B cell (primary cell): ENCODE measurements around the gene ABLIM3. TPM values are rescaled to one million over a fixed set of nuclear protein-coding genes. Genes with fewer than 3 reads are reported as not detected.

Experiments
- ATAC-seq: fragments of 200-7000 bp; cut with Tn5 transposase; one replicate; pipeline ENCODE4 v1.10.0; 2021; ENCODE audit warnings: low read depth, mild to moderate bottlenecking, moderate number of reproducible peaks, moderate library complexity
- CTCF ChIA-PET: fragments of 350-600 bp; sonication (Branson Sonifier 250); formaldehyde crosslinking; loops from one replicate; lab custom pipeline; 2021; ENCODE audit warnings: antibody characterized with exemption, inconsistent platforms; lab: Charles Lee
- POLR2A ChIA-PET: fragments of 350-600 bp; sonication (Branson Sonifier 250); formaldehyde crosslinking; loops from one replicate; lab custom pipeline; 2021; ENCODE audit warnings: antibody characterized with exemption; lab: Charles Lee
- DNase-seq: peaks from one replicate; pipeline ENCODE4 v3.0.0; 2013
- H2AFZ ChIP-seq: 2 replicates; pipeline ENCODE4 v1.6.1; 2012; ENCODE audit warnings: mild to moderate bottlenecking, low read depth, low read length; ENCODE audit not compliant: insufficient read depth, poor library complexity, severe bottlenecking
- H3K27ac ChIP-seq, 2 donors: 1 replicate in 1 of 2; 2 replicates in 1 of 2; pipeline ENCODE4 v1.5.1; 2012 to 2013; ENCODE audit warnings: low read length in 2 of 2, mild to moderate bottlenecking in 2 of 2, moderate library complexity in 1 of 2
- H3K27me3 ChIP-seq, 4 experiments: fragments of 200-600 bp in 1 of 4; sonication (generic) in 1 of 4; replicated peaks in 1 of 4; 1 replicate in 2 of 4; 2 replicates in 2 of 4; pipeline versions ENCODE4 v1.6.1 to v1.7.0; 2013 to 2016; ENCODE audit warnings: low read length in 3 of 4, mild to moderate bottlenecking in 2 of 4, mixed read lengths in 1 of 4, moderate library complexity in 1 of 4; ENCODE audit not compliant: insufficient read depth in 4 of 4, control insufficient read depth in 3 of 4; ENCODE audit errors: control extremely low read depth in 1 of 4
- H3K36me3 ChIP-seq, 2 experiments: replicated peaks in 1 of 2; 1 replicate in 1 of 2; 2 replicates in 1 of 2; pipeline versions ENCODE4 v1.6.1 to v1.7.1; 2013; ENCODE audit warnings: low read length in 1 of 2; ENCODE audit not compliant: insufficient read depth in 2 of 2, control insufficient read depth in 1 of 2; ENCODE audit errors: control extremely low read depth in 1 of 2, extremely low read depth in 1 of 2
- H3K4me1 ChIP-seq, 2 donors: fragments of 200-600 bp in 1 of 2; sonication (generic) in 1 of 2; 1 replicate in 1 of 2; 2 replicates in 1 of 2; pipeline versions ENCODE4 v1.5.1 to v1.6.1; 2013 to 2017; ENCODE audit warnings: low read length in 2 of 2; ENCODE audit not compliant: control insufficient read depth in 2 of 2, insufficient read depth in 2 of 2
- H3K4me2 ChIP-seq: replicated peaks from 2 replicates; pipeline ENCODE3; 2012; ENCODE audit warnings: mild to moderate bottlenecking, low read depth, low read length; ENCODE audit not compliant: poor library complexity, severe bottlenecking
- H3K4me3 ChIP-seq, 5 experiments: fragments of 200-600 bp in 1 of 5; sonication (generic) in 1 of 5; 1 replicate in 3 of 5; 2 replicates in 2 of 5; pipeline versions ENCODE4 v1.5.1 to v1.7.0; 2011 to 2016; ENCODE audit warnings: low read length in 4 of 5, mild to moderate bottlenecking in 4 of 5, low read depth in 2 of 5, control low read depth in 1 of 5, moderate library complexity in 1 of 5; ENCODE audit not compliant: insufficient read depth in 1 of 5; ENCODE audit errors: control extremely low read depth in 1 of 5, extremely low read depth in 1 of 5
- H3K79me2 ChIP-seq: fragments of 200-600 bp; sonication (generic); one replicate; pipeline ENCODE4 v1.6.0; 2016; ENCODE audit warnings: low read length; ENCODE audit not compliant: control insufficient read depth, insufficient read depth
- H3K9ac ChIP-seq: fragments of 200-600 bp; sonication (generic); 2 replicates; pipeline ENCODE4 v1.6.1; 2017; ENCODE audit warnings: mild to moderate bottlenecking, low read length, moderate library complexity
- H3K9me3 ChIP-seq, 3 donors: one replicate each; pipeline versions ENCODE4 v1.6.1 to v1.7.1; 2013; ENCODE audit warnings: low read length in 2 of 3; ENCODE audit not compliant: control insufficient read depth in 2 of 3, insufficient read depth in 1 of 3; ENCODE audit errors: control extremely low read depth in 1 of 3
- H4K20me1 ChIP-seq: 2 replicates; pipeline ENCODE4 v1.6.0; 2012; ENCODE audit warnings: mild to moderate bottlenecking, low read length; ENCODE audit not compliant: insufficient read depth, control insufficient read depth, poor library complexity, severe bottlenecking
- H3K27ac Mint-ChIP-seq: one replicate; pipeline ENCODE4 v1.8.0; 2021; ENCODE audit warnings: mixed read lengths
- H3K27me3 Mint-ChIP-seq: one replicate; pipeline ENCODE4 v1.8.0; 2021; ENCODE audit warnings: mixed read lengths
- H3K4me1 Mint-ChIP-seq: one replicate; pipeline ENCODE4 v1.8.0; 2021; ENCODE audit warnings: mixed read lengths
- H3K4me3 Mint-ChIP-seq: one replicate; pipeline ENCODE4 v1.8.0; 2021; ENCODE audit warnings: mixed read lengths
- H3K9me3 Mint-ChIP-seq: one replicate; pipeline ENCODE4 v1.8.0; 2022; ENCODE audit warnings: mixed read lengths; ENCODE audit not compliant: insufficient read depth
- EZH2 ChIP-seq: IDR thresholded peaks from 2 replicates; pipeline ENCODE4 v1.6.1; 2012; ENCODE audit warnings: borderline replicate concordance, low read depth, mild to moderate bottlenecking, moderate library complexity, low read length; ENCODE audit not compliant: insufficient read depth, poor library complexity, severe bottlenecking
- WGBS: methylation state at CpG from one replicate; pipeline ENCODE4 v1.1.5; 2013; ENCODE audit warnings: missing lambda C conversion rate; ENCODE audit not compliant: insufficient coverage; 5-methylcytosine and 5-hydroxymethylcytosine counted together
- intact Hi-C: fragments of 100-400 bp; cut with micrococcal nuclease; formaldehyde crosslinking; loops from one replicate; pipeline ENCODE4 v1.10.0; 2022
- polyA plus RNA-seq: library from polyadenylated mRNA; depleted of rRNA; stranded (reverse); fragments of >200 nt; gene quantifications from 2 replicates; pipeline ENCODE4 v1.2.3, GENCODE V29; 2012
- total RNA-seq, 2 donors: library from RNA; stranded (reverse); fragments of 120-200 nt in 1 of 2; gene quantifications; 1 replicate in 1 of 2; 2 replicates in 1 of 2; pipeline versions ENCODE4 v1.2.3 to v1.2.4, GENCODE V29; 2013 to 2022
- TF ChIP-seq, protein P1 (sequence below): fragments of 200-600 bp; IDR thresholded peaks from one replicate; pipeline ENCODE4 v1.8.0; 2022; ENCODE audit warnings: antibody characterized with exemption, mild to moderate bottlenecking

The ABLIM3 gene
- total and polyA plus RNA-seq, 2 donors (not counting 1 experiment from before 2014, with no cell fraction given): not detected

DNA sequence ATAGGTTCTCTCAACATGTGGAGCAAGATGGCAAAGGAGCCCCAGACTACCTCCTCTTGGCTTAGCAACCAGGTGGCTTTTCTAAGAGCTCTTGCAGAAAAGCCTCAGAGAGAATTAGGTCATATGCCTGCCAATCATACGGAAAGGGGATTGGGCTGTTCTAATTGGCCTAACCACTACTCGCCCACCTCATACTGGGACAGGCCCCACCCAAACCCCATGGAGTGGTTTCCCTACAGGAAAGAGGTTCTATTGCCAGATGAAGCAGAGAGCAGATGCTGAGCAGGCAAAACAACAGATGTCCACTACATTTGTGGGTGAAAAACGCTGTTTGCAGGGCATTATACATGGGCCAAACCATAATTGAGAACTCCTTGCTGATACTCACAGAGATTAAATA is 29.0 kb downstream of the ABLIM3 start:
- Histone ChIP-seq H3K4me3 (no peak overlapping the region), H3K9me3 (peaks cover 0 to 3% (median 0%) of the 10 kb centered on the region in 3 donors), H3K4me2 (no peak overlapping the region), H3K79me2 (no peaks in the 10 kb centered on the region), H3K27ac (no peak overlapping the region), H3K36me3 (no peaks in the 10 kb centered on the region), H4K20me1 (no peaks in the 10 kb centered on the region), H3K9ac (no peak overlapping the region), H3K27me3 (peaks cover 0 to 12% (median 5%) of the 10 kb centered on the region in 4 experiments), H2AFZ (no peak overlapping the region), H3K4me1 (no peaks in the 10 kb centered on the region)
- WGBS: 79% methylated on average over 2 of the region's 3 CpGs
- no peak overlapping the region for H3K4me3 Mint-ChIP-seq
- ATAC-seq (no peak), DNase-seq (no peak)
- H3K9me3 Mint-ChIP-seq: no peaks in the 10 kb centered on the region
- no peak overlapping the region for H3K27ac Mint-ChIP-seq
- intact Hi-C loops: no loop called here
- ChIA-PET CTCF (no interaction called here), POLR2A (no interaction called here)
- H3K27me3 Mint-ChIP-seq: peaks cover 26% of the 10 kb centered on the region
- TF ChIP-seq, protein P1, sequence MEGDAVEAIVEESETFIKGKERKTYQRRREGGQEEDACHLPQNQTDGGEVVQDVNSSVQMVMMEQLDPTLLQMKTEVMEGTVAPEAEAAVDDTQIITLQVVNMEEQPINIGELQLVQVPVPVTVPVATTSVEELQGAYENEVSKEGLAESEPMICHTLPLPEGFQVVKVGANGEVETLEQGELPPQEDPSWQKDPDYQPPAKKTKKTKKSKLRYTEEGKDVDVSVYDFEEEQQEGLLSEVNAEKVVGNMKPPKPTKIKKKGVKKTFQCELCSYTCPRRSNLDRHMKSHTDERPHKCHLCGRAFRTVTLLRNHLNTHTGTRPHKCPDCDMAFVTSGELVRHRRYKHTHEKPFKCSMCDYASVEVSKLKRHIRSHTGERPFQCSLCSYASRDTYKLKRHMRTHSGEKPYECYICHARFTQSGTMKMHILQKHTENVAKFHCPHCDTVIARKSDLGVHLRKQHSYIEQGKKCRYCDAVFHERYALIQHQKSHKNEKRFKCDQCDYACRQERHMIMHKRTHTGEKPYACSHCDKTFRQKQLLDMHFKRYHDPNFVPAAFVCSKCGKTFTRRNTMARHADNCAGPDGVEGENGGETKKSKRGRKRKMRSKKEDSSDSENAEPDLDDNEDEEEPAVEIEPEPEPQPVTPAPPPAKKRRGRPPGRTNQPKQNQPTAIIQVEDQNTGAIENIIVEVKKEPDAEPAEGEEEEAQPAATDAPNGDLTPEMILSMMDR: no peak
- no peak for TF ChIP-seq EZH2
- H3K4me1 Mint-ChIP-seq: no peaks in the 10 kb centered on the region

DNA sequence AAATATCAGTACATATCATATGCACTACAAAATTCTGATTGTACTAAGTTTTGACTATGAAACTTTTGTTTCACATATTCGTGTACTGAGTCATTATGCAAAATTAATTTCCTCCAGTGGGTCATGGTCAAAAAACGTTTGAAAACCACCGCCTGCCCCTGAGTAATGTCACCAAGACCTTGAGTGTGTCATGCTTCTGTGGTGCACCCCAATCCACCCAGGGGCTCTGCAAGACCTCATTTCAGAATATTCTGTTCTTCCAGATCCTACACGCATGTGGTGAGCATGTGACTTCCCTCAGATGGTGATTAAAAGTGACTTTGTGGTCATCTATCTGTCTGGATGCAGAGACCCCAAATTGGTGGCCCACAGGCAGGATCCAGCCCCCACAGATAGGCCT is 31.0 kb downstream of the ABLIM3 start:
- 33% methylated on average over 2 of the region's 4 CpGs for WGBS
- DNase-seq (no peak), ATAC-seq (no peak)
- H3K9ac ChIP-seq: no peak overlapping the region
- no peak overlapping the region for H3K4me3 ChIP-seq
- CTCF ChIA-PET: no interaction called here
- peaks cover 0 to 12% (median 5%) of the 10 kb centered on the region in 4 experiments for H3K27me3 ChIP-seq
- no peaks in the 10 kb centered on the region for H3K79me2 ChIP-seq
- H3K4me1 Mint-ChIP-seq: no peaks in the 10 kb centered on the region
- H3K27me3 Mint-ChIP-seq: peaks cover 26% of the 10 kb centered on the region
- H3K27ac Mint-ChIP-seq: no peak overlapping the region
- H3K4me1 ChIP-seq: no peaks in the 10 kb centered on the region
- H3K9me3 Mint-ChIP-seq: no peaks in the 10 kb centered on the region
- H3K9me3 ChIP-seq: peaks cover 0 to 3% (median 0%) of the 10 kb centered on the region in 3 donors
- no peaks in the 10 kb centered on the region for H3K36me3 ChIP-seq
- no peak overlapping the region for H3K4me3 Mint-ChIP-seq
- POLR2A ChIA-PET: no interaction called here
- TF ChIP-seq EZH2: no peak
- TF ChIP-seq, protein P1: no peak
- intact Hi-C loops: no loop called here
- H3K4me2 ChIP-seq: no peak overlapping the region
- H3K27ac ChIP-seq: no peak overlapping the region
- no peak overlapping the region for H2AFZ ChIP-seq
- no peaks in the 10 kb centered on the region for H4K20me1 ChIP-seq
